Heart left ventricle (tissue), 13 donors: Measurements from ENCODE around the gene SPECC1.
"Not testable (repeated sequence)": the region's sequence is repeated elsewhere in the genome, so short reads cannot be mapped to it uniquely, and the experiment has no call there.

Experiments used
- POLR2A ChIP-seq, 2 donors: fragments of 450-650 bp; IDR thresholded peaks; one replicate each; pipeline ENCODE4 v1.6.1; 2017; ENCODE audit warnings: antibody characterized with exemption in 2 of 2, mild to moderate bottlenecking in 2 of 2, moderate library complexity in 2 of 2
- TF ChIP-seq, protein P1 (sequence below), 12 donors: fragments of 200-600 bp; sonication (generic) in 4 of 12; IDR thresholded peaks; one replicate each; pipeline versions ENCODE4 v1.5.0 to v1.8.0; 2018 to 2022; ENCODE audit warnings: antibody characterized with exemption in 12 of 12, mild to moderate bottlenecking in 5 of 12
- donor health status: ischemic (EF 13 %, LVEDD 7.1; RV severe dilation, severe dysfunction).
- donor health status: DM: no; HTN: yes; CAD: no.
- donor health status: DM: no; HTN: no; CAD: no.
- donor health status: ischemic (EF 25% LVEDD 6.9; RV normal size, moderate dysfunction).
- donor health status: ischemic (EF 25% LVEDD 5.7; RV mildly dilated, moderate dysfunction).
- donor health status: ischemic (EF 35%, LVEDD 5.7; RV mildly dilated, moderate dysfunction).
- donor health status: nonischemic (EF 11% LVEDD 7.7; RV severe dilation, severe dysfunction).
- donor health status: DM: yes; HTN: yes; CAD: no.
- donor health status: PGD.
- donor health status: ischemic (EF 29% LVEDD 5.4; RV normal size, mild dysfunction).
- donor health status: nonischemic (EF 23%, LVEDD 6.1; RV moderate dilation, normal function).

DNA sequence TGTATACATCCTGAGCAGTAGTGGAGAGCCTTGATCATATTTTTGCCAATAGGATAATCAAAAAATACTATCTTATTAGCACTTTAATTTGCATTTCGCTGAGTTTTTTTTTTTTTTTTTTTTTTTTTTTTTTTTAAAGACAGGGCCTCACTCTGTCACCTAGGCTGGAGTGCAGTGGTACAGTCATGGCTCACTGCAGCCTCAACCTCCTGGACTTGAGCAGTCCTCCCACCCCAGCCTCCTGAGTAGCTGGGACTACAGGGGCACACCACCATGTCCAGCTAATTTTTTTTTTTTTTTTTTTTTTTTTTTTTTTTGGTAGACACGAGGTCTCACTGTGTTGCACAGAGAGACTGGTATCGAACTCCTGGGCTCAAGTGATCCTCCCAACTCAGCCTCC is 230.6 kb downstream of the SPECC1 start:
- TF ChIP-seq, protein P1, sequence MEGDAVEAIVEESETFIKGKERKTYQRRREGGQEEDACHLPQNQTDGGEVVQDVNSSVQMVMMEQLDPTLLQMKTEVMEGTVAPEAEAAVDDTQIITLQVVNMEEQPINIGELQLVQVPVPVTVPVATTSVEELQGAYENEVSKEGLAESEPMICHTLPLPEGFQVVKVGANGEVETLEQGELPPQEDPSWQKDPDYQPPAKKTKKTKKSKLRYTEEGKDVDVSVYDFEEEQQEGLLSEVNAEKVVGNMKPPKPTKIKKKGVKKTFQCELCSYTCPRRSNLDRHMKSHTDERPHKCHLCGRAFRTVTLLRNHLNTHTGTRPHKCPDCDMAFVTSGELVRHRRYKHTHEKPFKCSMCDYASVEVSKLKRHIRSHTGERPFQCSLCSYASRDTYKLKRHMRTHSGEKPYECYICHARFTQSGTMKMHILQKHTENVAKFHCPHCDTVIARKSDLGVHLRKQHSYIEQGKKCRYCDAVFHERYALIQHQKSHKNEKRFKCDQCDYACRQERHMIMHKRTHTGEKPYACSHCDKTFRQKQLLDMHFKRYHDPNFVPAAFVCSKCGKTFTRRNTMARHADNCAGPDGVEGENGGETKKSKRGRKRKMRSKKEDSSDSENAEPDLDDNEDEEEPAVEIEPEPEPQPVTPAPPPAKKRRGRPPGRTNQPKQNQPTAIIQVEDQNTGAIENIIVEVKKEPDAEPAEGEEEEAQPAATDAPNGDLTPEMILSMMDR (IDR thresholded peaks at IDR 0.05), result not testable (repeated sequence)
- TF ChIP-seq POLR2A (IDR thresholded peaks at IDR 0.05), result not testable (repeated sequence)
